Right cardiac atrium (tissue), 5 donors: Measurements from ENCODE around the gene COL7A1. TPM values are rescaled to one million over a fixed set of nuclear protein-coding genes. Genes with fewer than 3 reads are reported as not detected.

Experiments
- ATAC-seq, 2 donors: fragments of 200-7000 bp; cut with Tn5 transposase; one replicate each; pipeline versions ENCODE4 v1.8.0 to v1.9.1; 2020; ENCODE audit warnings: moderate library complexity in 2 of 2, mild to moderate bottlenecking in 1 of 2
- DNase-seq, 3 donors: peaks; one replicate each; pipeline ENCODE4 v3.0.0-alpha.2; 2020
- H3K27ac ChIP-seq: one replicate; pipeline ENCODE4 v1.5.1; 2013; ENCODE audit warnings: mild to moderate bottlenecking, low read length, control low read depth, moderate library complexity
- H3K27me3 ChIP-seq: one replicate; pipeline ENCODE4 v1.6.1; 2013; ENCODE audit not compliant: control insufficient read depth, insufficient read depth
- H3K4me1 ChIP-seq: one replicate; pipeline ENCODE4 v1.6.1; 2013; ENCODE audit warnings: low read length; ENCODE audit not compliant: control insufficient read depth, insufficient read depth
- H3K4me3 ChIP-seq: one replicate; pipeline ENCODE4 v1.5.1; 2013; ENCODE audit warnings: low read length, control low read depth
- H3K9me3 ChIP-seq: one replicate; pipeline ENCODE4 v1.6.1; 2013; ENCODE audit warnings: low read length; ENCODE audit not compliant: control insufficient read depth
- WGBS: extraction: QIAGEN DNeasy Blood & Tissue Kit; methylation state at CpG from one replicate; pipeline ENCODE4 v1.1.7; 2013; 5-methylcytosine and 5-hydroxymethylcytosine counted together
- intact Hi-C, 4 donors: fragments of 100-400 bp; cut with DNase I; formaldehyde crosslinking; loops; one replicate each; pipeline versions ENCODE4 v1.11.0 to v1.14.0; 2022 to 2023
- polyA plus RNA-seq: library from polyadenylated mRNA; stranded (reverse); fragments of 200-250 nt; gene quantifications from one replicate; pipeline ENCODE4 v1.2.3, GENCODE V29; 2013
- total RNA-seq, 4 donors: library from RNA; stranded (reverse); fragmentation: NEBNext Ultra II Directional; extraction: Animal tissue kit (Norgen Biotek cat#: 25700); gene quantifications; one replicate each; pipeline ENCODE4 v1.2.1, GENCODE V29; 2021
- donor health status: healthy with polysubstance abuse.
- donor health status: DM: no; HTN: yes; CAD: no.
- donor health status: DM: no; HTN: no; CAD: no.
- donor health status: DM: no; HTN: yes; CAD: no; lungs with severe emphysema.
- donor health status: DM: yes; HTN: yes; CAD: no.

COL7A1 gene
- total and polyA plus RNA-seq, 5 donors, result 4.8 to 20.4 (median 9.0) TPM

- H3K27ac ChIP-seq, result no peak overlapping the region
- intact Hi-C loops, result loop anchor here (2.0 to 10.0 kb wide), 3 partner anchors 82 to 274 kb away; a partner anchor contains a TSS
- no peaks in the 10 kb centered on the region for H3K4me1 ChIP-seq
- WGBS, result 63% methylated on average over 10 of the region's 10 CpGs
- H3K4me3 ChIP-seq, result no peak overlapping the region
- H3K9me3 ChIP-seq, result no peaks in the 10 kb centered on the region
- ATAC-seq (peak; percentile 91 to 92), DNase-seq (peak; percentile 87 to 95 (median 94))
- H3K27me3 ChIP-seq, result no peaks in the 10 kb centered on the region
Observed at GRCh38 chr3:48548729-48549705, 46.1 kb downstream of the COL7A1 start.

GRCh38 chr3:48548126-48548525, 47.0 kb downstream of the COL7A1 start:
- WGBS, result 66% methylated on average over 5 of the region's 5 CpGs
- Histone ChIP-seq H3K4me3 (no peak overlapping the region), H3K27me3 (no peaks in the 10 kb centered on the region), H3K27ac (no peak overlapping the region), H3K9me3 (no peaks in the 10 kb centered on the region), H3K4me1 (peaks cover 1% of the 10 kb centered on the region)
- ATAC-seq, result no peak
- intact Hi-C loops, result loop anchor here (2.0 to 10.0 kb wide), 3 partner anchors 81 to 273 kb away; a partner anchor contains a TSS
- peak in 2 of 3 donors; percentile 36 to 40 for DNase-seq

GRCh38 chr3:48546203-48546829, 48.8 kb downstream of the COL7A1 start:
- H3K27me3 ChIP-seq, result no peaks in the 10 kb centered on the region
- ATAC-seq (no peak), DNase-seq (peak in 2 of 3 donors; percentile 8 to 51)
- H3K27ac ChIP-seq, result no peak overlapping the region
- H3K9me3 ChIP-seq, result no peaks in the 10 kb centered on the region
- intact Hi-C loops, result loop anchor here in 3 of 4 donors (2.0 to 10.0 kb wide), 3 partner anchors 79 to 272 kb away; a partner anchor contains a TSS
- H3K4me1 ChIP-seq, result peaks cover 4% of the 10 kb centered on the region
- no peak overlapping the region for H3K4me3 ChIP-seq
- 77% methylated on average over 4 of the region's 4 CpGs for WGBS

- peak in 1 of 3 donors; percentile 14 for DNase-seq
- no peak for ATAC-seq
- WGBS, result 90% methylated on average over 5 of the region's 5 CpGs
- Histone ChIP-seq H3K27ac (no peak overlapping the region), H3K9me3 (no peaks in the 10 kb centered on the region), H3K4me1 (peaks cover 4% of the 10 kb centered on the region), H3K4me3 (no peak overlapping the region), H3K27me3 (no peaks in the 10 kb centered on the region)
- intact Hi-C loops, result loop anchor here in 3 of 4 donors (10.0 kb wide), 1 partner anchor 269 kb away; no protein-coding TSS in a partner anchor
Observed at GRCh38 chr3:48544141-48544540, 51.0 kb downstream of the COL7A1 start.

- Histone ChIP-seq H3K9me3 (no peaks in the 10 kb centered on the region), H3K4me3 (no peak overlapping the region), H3K27ac (no peak overlapping the region), H3K27me3 (no peaks in the 10 kb centered on the region), H3K4me1 (peaks cover 4% of the 10 kb centered on the region)
- DNase-seq, result peak in 2 of 3 donors; percentile 67 to 71
- WGBS, result 40% methylated on average over 9 of the region's 9 CpGs
- intact Hi-C loops, result loop anchor here in 3 of 4 donors (10.0 kb wide), 1 partner anchor 269 kb away; no protein-coding TSS in a partner anchor
- peak; percentile 53 to 72 for ATAC-seq
Observed at GRCh38 chr3:48543271-48543866, 51.8 kb downstream of the COL7A1 start.

- no peaks in the 10 kb centered on the region for H3K27me3 ChIP-seq
- intact Hi-C loops, result no loop called here
- ATAC-seq, result no peak
- H3K4me1 ChIP-seq, result peaks cover 4% of the 10 kb centered on the region
- DNase-seq, result peak in 1 of 3 donors; percentile 40
- H3K4me3 ChIP-seq, result no peak overlapping the region
- 90% methylated on average over 12 of the region's 12 CpGs for WGBS
- no peak overlapping the region for H3K27ac ChIP-seq
- no peaks in the 10 kb centered on the region for H3K9me3 ChIP-seq
Observed at GRCh38 chr3:48538451-48538850, 56.7 kb downstream of the COL7A1 start.

GRCh38 chr3:48536785-48537184, 58.3 kb downstream of the COL7A1 start:
- Histone ChIP-seq H3K4me1 (no peaks in the 10 kb centered on the region), H3K9me3 (no peaks in the 10 kb centered on the region), H3K27ac (no peak overlapping the region), H3K27me3 (no peaks in the 10 kb centered on the region), H3K4me3 (no peak overlapping the region)
- ATAC-seq, result peak; percentile 40 to 52
- WGBS, result 76% methylated on average over 5 of the region's 5 CpGs
- DNase-seq, result peak in 1 of 3 donors; percentile 12
- intact Hi-C loops, result no loop called here

- ATAC-seq (no peak), DNase-seq (peak in 1 of 3 donors; percentile 53)
- Histone ChIP-seq H3K9me3 (no peaks in the 10 kb centered on the region), H3K4me1 (no peaks in the 10 kb centered on the region), H3K4me3 (no peak overlapping the region), H3K27me3 (no peaks in the 10 kb centered on the region), H3K27ac (no peak overlapping the region)
- WGBS, result 93% methylated on average over 19 of the region's 19 CpGs
- intact Hi-C loops, result no loop called here
Observed at GRCh38 chr3:48536116-48536515, 59.0 kb downstream of the COL7A1 start.

GRCh38 chr3:48535578-48535977, 59.6 kb downstream of the COL7A1 start:
- H3K4me3 ChIP-seq, result no peak overlapping the region
- no peaks in the 10 kb centered on the region for H3K4me1 ChIP-seq
- no peak overlapping the region for H3K27ac ChIP-seq
- WGBS, result 93% methylated on average over 4 of the region's 4 CpGs
- intact Hi-C loops, result no loop called here
- H3K27me3 ChIP-seq, result no peaks in the 10 kb centered on the region
- ATAC-seq, result peak in 1 of 2 donors; percentile 27
- no peak for DNase-seq
- H3K9me3 ChIP-seq, result no peaks in the 10 kb centered on the region

- no peak overlapping the region for H3K27ac ChIP-seq
- H3K9me3 ChIP-seq, result no peaks in the 10 kb centered on the region
- H3K27me3 ChIP-seq, result no peaks in the 10 kb centered on the region
- ATAC-seq, result no peak
- no peak for DNase-seq
- 89% methylated on average over 2 of the region's 2 CpGs for WGBS
- H3K4me3 ChIP-seq, result no peak overlapping the region
- intact Hi-C loops, result no loop called here
- H3K4me1 ChIP-seq, result no peaks in the 10 kb centered on the region
Observed at GRCh38 chr3:48532977-48533337, 62.2 kb downstream of the COL7A1 start.
